HepG2 (cell line): ENCODE results near the gene VSTM4. TPM values are rescaled to one million over a fixed set of nuclear protein-coding genes. Genes with fewer than 3 reads are reported as not detected.

Source experiments
- ATAC-seq: fragments of 200-7000 bp; cut with Tn5 transposase; 3 replicates; pipeline ENCODE4 v1.9.1; 2020; ENCODE audit warnings: mild to moderate bottlenecking, moderate library complexity
- BruUV-seq: library from RNA; stranded (reverse); fragments of 400-500 nt; replicated peaks from 2 replicates; lab custom pipeline; 2021; lab: Mats Ljungman, UMichigan
- CTCF ChIA-PET: fragments of 300-600 bp; formaldehyde crosslinking; extraction: SDS; loops from one replicate; lab custom pipeline; 2021; ENCODE audit warnings: low total read pairs, inconsistent platforms, low intra/inter-chr PET ratio; lab: Yijun Ruan, JAX
- POLR2A ChIA-PET: fragments of 350-600 bp; sonication (Branson Sonifier 250); formaldehyde crosslinking; loops from one replicate; lab custom pipeline; 2020; ENCODE audit warnings: antibody characterized with exemption, inconsistent platforms; lab: Yijun Ruan, JAX
- DNase-seq: peaks from one replicate; pipeline ENCODE4 v3.0.0-alpha.2; 2015; ENCODE audit warnings: low spot score
- FAIRE-seq: peaks from 3 replicates; lab custom pipeline; 2011; peaks lifted over from hg19 to GRCh38; lab: Jason Lieb, UNC
- H2AFZ ChIP-seq: one replicate; pipeline ENCODE4 v1.6.1; 2011; ENCODE audit warnings: low read length, inconsistent platforms
- H3K27ac ChIP-seq: fragments of 300-600 bp; 3 replicates; pipeline ENCODE4 v1.8.0; 2011; ENCODE audit warnings: mixed run types, mild to moderate bottlenecking, mixed read lengths, low read length, inconsistent platforms; ENCODE audit not compliant: insufficient read depth; ENCODE audit errors: extremely low read length
- H3K27me3 ChIP-seq, 2 experiments: fragments of 200-600 bp in 1 of 2; 2 replicates in 1 of 2; 3 replicates in 1 of 2; pipeline versions ENCODE4 v1.6.0 to v1.8.0; 2011; ENCODE audit warnings: low read length in 2 of 2, mild to moderate bottlenecking in 2 of 2, moderate library complexity in 2 of 2, inconsistent platforms in 1 of 2; ENCODE audit not compliant: insufficient read depth in 2 of 2, control insufficient read depth in 1 of 2
- H3K36me3 ChIP-seq, 2 experiments: fragments of 200-600 bp in 1 of 2; replicated peaks in 1 of 2; 2 replicates in 1 of 2; 3 replicates in 1 of 2; pipeline versions ENCODE4 v1.5.1 to v1.8.0; 2011; ENCODE audit warnings: low read length in 2 of 2, inconsistent platforms in 1 of 2; ENCODE audit not compliant: insufficient read depth in 2 of 2, control insufficient read depth in 1 of 2
- H3K4me1 ChIP-seq: 2 replicates; pipeline ENCODE4 v1.5.1; 2012; ENCODE audit warnings: low read length, inconsistent platforms; ENCODE audit not compliant: insufficient read depth
- H3K4me2 ChIP-seq: 2 replicates; pipeline ENCODE4 v1.6.0; 2011; ENCODE audit warnings: low read depth, low read length, inconsistent platforms
- H3K4me3 ChIP-seq, 3 experiments: fragments of 200-600 bp in 1 of 3; sonication (generic), shearing (Covaris generic) in 1 of 3; replicated peaks in 1 of 3; 2 replicates each; pipeline ENCODE4 v1.5.1; 2011 to 2016; ENCODE audit warnings: low read length in 3 of 3, inconsistent platforms in 2 of 3, low read depth in 2 of 3, mild to moderate bottlenecking in 2 of 3, control low read depth in 1 of 3, mixed read lengths in 1 of 3; ENCODE audit not compliant: insufficient read depth in 1 of 3
- H3K79me2 ChIP-seq: one replicate; pipeline ENCODE4 v1.6.1; 2011; ENCODE audit warnings: low read length, inconsistent platforms; ENCODE audit not compliant: insufficient read depth
- H3K9ac ChIP-seq: 2 replicates; pipeline ENCODE4 v1.6.0; 2011; ENCODE audit warnings: mild to moderate bottlenecking, low read depth, low read length, inconsistent platforms; ENCODE audit not compliant: insufficient read depth
- H3K9me3 ChIP-seq: 2 replicates; pipeline ENCODE4 v1.5.1; 2012; ENCODE audit warnings: mild to moderate bottlenecking, low read length
- H4K20me1 ChIP-seq: 2 replicates; pipeline ENCODE4 v1.6.0; 2011; ENCODE audit warnings: inconsistent platforms, mild to moderate bottlenecking, low read length, moderate library complexity; ENCODE audit not compliant: insufficient read depth
- CAMTA2 ChIP-seq: sonication (generic); formaldehyde crosslinking; IDR thresholded peaks from 2 replicates; pipeline ENCODE4 v1.4.0; 2020; ENCODE audit warnings: mild to moderate bottlenecking, missing genetic modification reagents, borderline replicate concordance
- MEF2D ChIP-seq: sonication (generic); formaldehyde crosslinking; IDR thresholded peaks from 2 replicates; pipeline ENCODE4 v1.5.1; 2020; ENCODE audit warnings: mild to moderate bottlenecking, missing genetic modification reagents
- ZNF556 ChIP-seq: sonication (generic); formaldehyde crosslinking; IDR thresholded peaks from 2 replicates; pipeline ENCODE4 v1.4.0; 2020; ENCODE audit warnings: mild to moderate bottlenecking, missing genetic modification reagents, borderline replicate concordance
- WGBS: methylation state at CpG from one replicate; pipeline ENCODE4 v1.1.6; 2017; ENCODE audit warnings: low lambda C conversion rate; 5-methylcytosine and 5-hydroxymethylcytosine counted together
- in situ Hi-C: cut with HindIII; loops from 2 replicates; pipeline ENCODE4 v1.10.0; 2017; ENCODE audit warnings: low pct_unique_long_range_greater_than_20kb; ENCODE audit not compliant: extremely low pct_ligation_motif_present
- intact Hi-C: fragments of 100-400 bp; cut with micrococcal nuclease; formaldehyde crosslinking; loops from one replicate; pipeline ENCODE4 v1.10.0; 2022; ENCODE audit not compliant: unreplicated experiment
- polyA plus RNA-seq, 8 experiments: library from polyadenylated mRNA; depleted of rRNA in 3 of 8; stranded (reverse) in 7 of 8; unstranded in 1 of 8; fragments of >200 nt; fragmentation: Illumina TruSeq in 4 of 8; extraction: Trizol in 4 of 8; gene quantifications; 2 replicates each; pipeline versions ENCODE4 v1.2.1 to v1.2.3, GENCODE V29; 2011 to 2016; ENCODE audit warnings: low read depth in 4 of 8, missing spikeins in 1 of 8, mixed read lengths in 1 of 8; ENCODE audit not compliant: insufficient read depth in 1 of 8
- total RNA-seq, 5 experiments: library from RNA; depleted of rRNA; stranded (reverse); fragments of >200 nt; fragmentation: Illumina TruSeq; extraction: Trizol; gene quantifications; 2 replicates each; pipeline ENCODE4 v1.2.3, GENCODE V29; 2016; ENCODE audit warnings: low read depth in 1 of 5

VSTM4 gene
- total and polyA plus RNA-seq, 2 of the 13 experiments (the other 11 are each of a cell fraction or from before 2014, with no cell fraction given) = not detected

DNA sequence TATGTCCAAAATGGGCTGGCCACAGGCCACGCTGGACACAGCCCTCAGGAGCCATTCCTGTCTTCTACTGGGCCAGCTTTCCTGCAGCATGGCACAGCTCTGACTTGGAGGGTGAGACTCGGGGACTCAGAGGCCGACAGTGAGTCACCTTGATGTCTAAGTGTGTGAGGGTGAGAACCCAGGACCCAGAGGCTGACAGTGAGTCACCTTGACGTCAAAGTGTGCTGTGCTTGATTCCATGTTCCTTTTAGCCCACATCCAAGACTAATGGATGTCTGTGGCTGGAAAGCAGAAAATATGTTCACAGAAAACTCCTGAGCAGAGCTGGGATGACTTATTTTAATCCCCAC lies 24.5 kb upstream of the VSTM4 start:
- BruUV-seq = no TSS peak
- no peak for ATAC-seq
- no peak overlapping the region for H3K27ac ChIP-seq
- H3K4me3 ChIP-seq = no peak overlapping the region
- H3K27me3 ChIP-seq = peaks cover 0 to 1% of the 10 kb centered on the region in 2 experiments; a peak in 2 of 5 replicates
- FAIRE-seq = no peak
- CTCF ChIA-PET = no interaction called here
- no peaks in the 10 kb centered on the region for H4K20me1 ChIP-seq
- no peaks in the 10 kb centered on the region for H3K79me2 ChIP-seq
- H2AFZ ChIP-seq = no peak overlapping the region
- H3K4me1 ChIP-seq = no peaks in the 10 kb centered on the region
- intact Hi-C loops (no loop called here), in situ Hi-C loops (no loop called here)
- no peak for DNase-seq
- TF ChIP-seq ZNF556 (CRISPR knock-in tag) (no peak), MEF2D (CRISPR knock-in tag) (no peak)
- no peak overlapping the region for H3K4me2 ChIP-seq
- H3K9ac ChIP-seq = no peak overlapping the region
- H3K36me3 ChIP-seq = no peaks in the 10 kb centered on the region
- 0% methylated on average over 4 of the region's 4 CpGs for WGBS
- POLR2A ChIA-PET = no interaction called here
- H3K9me3 ChIP-seq = no peaks in the 10 kb centered on the region

DNA sequence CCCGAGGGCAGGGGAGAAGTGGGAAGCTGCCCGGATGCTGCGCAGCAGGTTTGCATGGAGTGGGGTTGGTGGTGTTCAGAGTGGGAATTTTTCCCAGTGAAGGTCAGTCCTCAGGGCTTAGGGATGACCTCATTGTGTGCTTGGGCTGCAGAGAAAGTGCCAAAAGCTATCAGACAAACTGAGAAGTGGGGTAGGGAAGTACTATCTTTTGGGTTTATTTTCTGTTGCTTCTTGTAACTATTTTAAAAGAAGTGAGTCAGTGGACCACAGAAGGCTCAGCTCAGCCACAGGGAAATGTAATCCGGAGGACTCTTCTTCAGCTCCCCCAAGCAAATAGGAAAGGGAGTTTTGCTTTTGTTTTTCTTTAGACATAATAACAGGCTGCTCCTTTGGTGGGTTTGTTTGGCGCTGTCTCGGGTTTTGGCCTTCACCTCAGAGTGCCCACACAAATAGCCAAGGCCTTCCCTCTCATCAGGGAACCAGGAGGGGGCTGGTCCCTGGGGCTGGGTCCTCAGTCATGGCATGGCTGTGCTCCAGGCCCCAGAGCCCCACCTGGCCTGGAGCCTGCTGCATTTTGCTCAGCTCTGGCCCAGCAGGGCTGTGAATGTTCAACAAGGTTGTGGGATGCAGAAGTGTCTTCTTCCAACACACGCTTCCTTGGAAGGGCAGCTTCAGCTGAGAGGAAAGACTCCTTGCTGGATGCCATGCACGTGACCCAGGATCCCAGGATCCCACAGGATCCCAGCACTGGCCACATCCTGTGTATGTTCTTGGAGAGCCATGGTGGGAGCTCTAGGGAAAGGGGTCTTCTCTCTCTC lies 23.9 kb upstream of the VSTM4 start:
- Histone ChIP-seq H3K4me1 (no peaks in the 10 kb centered on the region), H3K9me3 (no peaks in the 10 kb centered on the region), H2AFZ (no peak overlapping the region), H3K79me2 (no peaks in the 10 kb centered on the region), H3K4me2 (no peak overlapping the region), H3K27me3 (peaks cover 0 to 1% of the 10 kb centered on the region in 2 experiments; a peak in 3 of 5 replicates), H3K9ac (no peak overlapping the region), H3K27ac (no peak overlapping the region), H3K4me3 (no peak overlapping the region), H4K20me1 (no peaks in the 10 kb centered on the region), H3K36me3 (no peaks in the 10 kb centered on the region)
- no peak for TF ChIP-seq CAMTA2 (CRISPR knock-in tag)
- ChIA-PET POLR2A (no interaction called here), CTCF (no interaction called here)
- DNase-seq = no peak
- no TSS peak for BruUV-seq
- in situ Hi-C loops (no loop called here), intact Hi-C loops (no loop called here)
- 13% methylated on average over 6 of the region's 8 CpGs for WGBS
- no peak for ATAC-seq
- no peak for FAIRE-seq
